CD4-positive, alpha-beta T cell treated with Interleukin-17A for 1 hour (primary cell): ENCODE results near the gene CKLF.
A peak's percentile ranks its signal among the peaks of the same experiment; 100 is the strongest.

Experiments used
- DNase-seq: peaks from one replicate; pipeline ENCODE4 v3.0.0-alpha.2; 2020

CKLF gene

GRCh38 chr16:66519482-66520373 lies 32.6 kb upstream of the CKLF start:
- no peak for DNase-seq

GRCh38 chr16:66520406-66521170 lies 31.8 kb upstream of the CKLF start:
- no peak for DNase-seq

- DNase-seq: no peak
These were observed 31.1 kb upstream of the CKLF start for GRCh38 chr16:66521252-66521713.

GRCh38 chr16:66521951-66522771 lies 30.2 kb upstream of the CKLF start:
- peak; percentile 84 for DNase-seq

- DNase-seq: no peak
These were observed 29.4 kb upstream of the CKLF start for GRCh38 chr16:66522816-66523590.

- DNase-seq: peak; percentile 69
These were observed 28.5 kb upstream of the CKLF start for GRCh38 chr16:66523861-66524354.

GRCh38 chr16:66524601-66525164 lies 27.7 kb upstream of the CKLF start:
- DNase-seq: peak; percentile 53

- DNase-seq: no peak
These were observed 26.8 kb upstream of the CKLF start for GRCh38 chr16:66525396-66526180.

- no peak for DNase-seq
These were observed 24.1 kb upstream of the CKLF start for GRCh38 chr16:66528294-66528693.

- DNase-seq: no peak
These were observed 22.9 kb upstream of the CKLF start for GRCh38 chr16:66529475-66529874.

GRCh38 chr16:66534376-66534799 lies 18.0 kb upstream of the CKLF start:
- no peak for DNase-seq

- no peak for DNase-seq
These were observed 15.9 kb upstream of the CKLF start for GRCh38 chr16:66536525-66536924.

GRCh38 chr16:66537236-66537635 lies 15.1 kb upstream of the CKLF start:
- no peak for DNase-seq

- DNase-seq: no peak
These were observed 13.5 kb upstream of the CKLF start for GRCh38 chr16:66538910-66539309.

GRCh38 chr16:66539623-66540469 lies 12.5 kb upstream of the CKLF start:
- no peak for DNase-seq

- no peak for DNase-seq
These were observed 10.7 kb upstream of the CKLF start for GRCh38 chr16:66541388-66542355.

GRCh38 chr16:66542396-66542795 lies 10.0 kb upstream of the CKLF start:
- DNase-seq: no peak

GRCh38 chr16:66543541-66543940 lies 8.8 kb upstream of the CKLF start:
- DNase-seq: no peak
